Measurements from ENCODE around the gene KCNQ2. TPM values are rescaled to one million over a fixed set of nuclear protein-coding genes. Genes with fewer than 3 reads are reported as not detected.

Gene KCNQ2
- total and polyA plus RNA-seq, 2 experiments from 2014 or later: 68.5 to 92.4 TPM

DNA sequence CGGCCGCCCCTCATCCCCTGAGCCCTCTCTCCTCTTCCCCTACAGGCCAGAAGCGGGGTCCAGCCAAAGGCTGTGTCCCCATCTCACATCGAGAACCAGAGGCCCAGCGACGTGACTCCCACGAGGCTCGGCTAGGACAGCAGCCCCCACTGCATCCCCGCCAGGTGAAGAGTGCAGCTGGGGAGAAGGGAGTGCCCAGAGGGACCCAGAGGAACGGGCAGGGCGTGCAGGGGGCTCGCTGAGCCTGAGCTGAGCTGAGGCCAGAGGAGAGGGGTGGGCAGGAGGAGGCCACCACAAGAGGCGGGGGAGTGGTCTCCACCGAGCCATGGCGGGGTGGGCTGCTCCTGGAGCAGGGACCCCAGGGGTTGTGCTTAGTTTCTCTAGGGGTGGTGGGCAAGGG, 32.6 kb downstream of the KCNQ2 start (continued):
- TF ChIP-seq, protein P1, sequence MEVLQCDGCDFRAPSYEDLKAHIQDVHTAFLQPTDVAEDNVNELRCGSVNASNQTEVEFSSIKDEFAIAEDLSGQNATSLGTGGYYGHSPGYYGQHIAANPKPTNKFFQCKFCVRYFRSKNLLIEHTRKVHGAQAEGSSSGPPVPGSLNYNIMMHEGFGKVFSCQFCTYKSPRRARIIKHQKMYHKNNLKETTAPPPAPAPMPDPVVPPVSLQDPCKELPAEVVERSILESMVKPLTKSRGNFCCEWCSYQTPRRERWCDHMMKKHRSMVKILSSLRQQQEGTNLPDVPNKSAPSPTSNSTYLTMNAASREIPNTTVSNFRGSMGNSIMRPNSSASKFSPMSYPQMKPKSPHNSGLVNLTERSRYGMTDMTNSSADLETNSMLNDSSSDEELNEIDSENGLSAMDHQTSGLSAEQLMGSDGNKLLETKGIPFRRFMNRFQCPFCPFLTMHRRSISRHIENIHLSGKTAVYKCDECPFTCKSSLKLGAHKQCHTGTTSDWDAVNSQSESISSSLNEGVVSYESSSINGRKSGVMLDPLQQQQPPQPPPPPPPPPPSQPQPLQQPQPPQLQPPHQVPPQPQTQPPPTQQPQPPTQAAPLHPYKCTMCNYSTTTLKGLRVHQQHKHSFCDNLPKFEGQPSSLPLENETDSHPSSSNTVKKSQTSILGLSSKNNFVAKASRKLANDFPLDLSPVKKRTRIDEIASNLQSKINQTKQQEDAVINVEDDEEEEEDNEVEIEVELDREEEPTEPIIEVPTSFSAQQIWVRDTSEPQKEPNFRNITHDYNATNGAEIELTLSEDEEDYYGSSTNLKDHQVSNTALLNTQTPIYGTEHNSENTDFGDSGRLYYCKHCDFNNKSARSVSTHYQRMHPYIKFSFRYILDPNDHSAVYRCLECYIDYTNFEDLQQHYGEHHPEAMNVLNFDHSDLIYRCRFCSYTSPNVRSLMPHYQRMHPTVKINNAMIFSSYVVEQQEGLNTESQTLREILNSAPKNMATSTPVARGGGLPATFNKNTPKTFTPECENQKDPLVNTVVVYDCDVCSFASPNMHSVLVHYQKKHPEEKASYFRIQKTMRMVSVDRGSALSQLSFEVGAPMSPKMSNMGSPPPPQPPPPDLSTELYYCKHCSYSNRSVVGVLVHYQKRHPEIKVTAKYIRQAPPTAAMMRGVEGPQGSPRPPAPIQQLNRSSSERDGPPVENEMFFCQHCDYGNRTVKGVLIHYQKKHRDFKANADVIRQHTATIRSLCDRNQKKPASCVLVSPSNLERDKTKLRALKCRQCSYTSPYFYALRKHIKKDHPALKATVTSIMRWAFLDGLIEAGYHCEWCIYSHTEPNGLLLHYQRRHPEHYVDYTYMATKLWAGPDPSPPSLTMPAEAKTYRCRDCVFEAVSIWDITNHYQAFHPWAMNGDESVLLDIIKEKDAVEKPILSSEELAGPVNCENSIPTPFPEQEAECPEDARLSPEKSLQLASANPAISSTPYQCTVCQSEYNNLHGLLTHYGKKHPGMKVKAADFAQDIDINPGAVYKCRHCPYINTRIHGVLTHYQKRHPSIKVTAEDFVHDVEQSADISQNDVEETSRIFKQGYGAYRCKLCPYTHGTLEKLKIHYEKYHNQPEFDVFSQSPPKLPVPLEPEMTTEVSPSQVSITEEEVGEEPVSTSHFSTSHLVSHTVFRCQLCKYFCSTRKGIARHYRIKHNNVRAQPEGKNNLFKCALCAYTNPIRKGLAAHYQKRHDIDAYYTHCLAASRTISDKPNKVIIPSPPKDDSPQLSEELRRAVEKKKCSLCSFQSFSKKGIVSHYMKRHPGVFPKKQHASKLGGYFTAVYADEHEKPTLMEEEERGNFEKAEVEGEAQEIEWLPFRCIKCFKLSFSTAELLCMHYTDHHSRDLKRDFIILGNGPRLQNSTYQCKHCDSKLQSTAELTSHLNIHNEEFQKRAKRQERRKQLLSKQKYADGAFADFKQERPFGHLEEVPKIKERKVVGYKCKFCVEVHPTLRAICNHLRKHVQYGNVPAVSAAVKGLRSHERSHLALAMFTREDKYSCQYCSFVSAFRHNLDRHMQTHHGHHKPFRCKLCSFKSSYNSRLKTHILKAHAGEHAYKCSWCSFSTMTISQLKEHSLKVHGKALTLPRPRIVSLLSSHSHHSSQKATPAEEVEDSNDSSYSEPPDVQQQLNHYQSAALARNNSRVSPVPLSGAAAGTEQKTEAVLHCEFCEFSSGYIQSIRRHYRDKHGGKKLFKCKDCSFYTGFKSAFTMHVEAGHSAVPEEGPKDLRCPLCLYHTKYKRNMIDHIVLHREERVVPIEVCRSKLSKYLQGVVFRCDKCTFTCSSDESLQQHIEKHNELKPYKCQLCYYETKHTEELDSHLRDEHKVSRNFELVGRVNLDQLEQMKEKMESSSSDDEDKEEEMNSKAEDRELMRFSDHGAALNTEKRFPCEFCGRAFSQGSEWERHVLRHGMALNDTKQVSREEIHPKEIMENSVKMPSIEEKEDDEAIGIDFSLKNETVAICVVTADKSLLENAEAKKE (CRISPR knock-in tag; IDR thresholded peaks at IDR 0.05): no peak
- TF ChIP-seq EZH2 (IDR thresholded peaks at IDR 0.05; ENCODE audit: low read depth, unreplicated experiment) (no peak), NANOG (IDR thresholded peaks at IDR 0.05; ENCODE audit: borderline replicate concordance) (no peak), EZH2phosphoT487 (IDR thresholded peaks at IDR 0.05; ENCODE audit: unreplicated experiment) (no peak), ZNF331 (CRISPR knock-in tag; IDR thresholded peaks at IDR 0.05; ENCODE audit: low read depth) (no peak)

- Mint-ChIP-seq H3K4me1 (peaks cover 25% of the 10 kb centered on the region), H3K27ac (no peak overlapping the region), H3K36me3 (ENCODE audit: low read depth) (peaks cover 15% of the 10 kb centered on the region), H3K27me3 (ENCODE audit: insufficient read depth, low read depth, poor library complexity) (peaks cover 20% of the 10 kb centered on the region), H3K9me3 (peaks cover 14% of the 10 kb centered on the region; the same call in 2 of the 3 replicates), H3K4me3 (no peak overlapping the region)
- H3K27ac ChIP-seq (ENCODE audit: low read depth): no peak overlapping the region
- H3K4me2 ChIP-seq: no peak overlapping the region
- no peak overlapping the region for H3K4me3 ChIP-seq
- no peaks in the 10 kb centered on the region for H3K36me3 ChIP-seq (ENCODE audit: insufficient read depth)
- DNase-seq (ENCODE audit: low spot score) (no peak), ATAC-seq (no peak)
- peaks cover 4% of the 10 kb centered on the region for H3K4me1 ChIP-seq (ENCODE audit: insufficient read depth)
- H3K79me2 ChIP-seq (replicated peaks; ENCODE audit: insufficient read depth): no peaks in the 10 kb centered on the region
- H3F3A ChIP-seq (replicated peaks; ENCODE audit: low read depth): 0 out of 2 replicates have a peak, but pooled peaks cover 17% of the 10 kb centered on the region
- no peaks in the 10 kb centered on the region for H3K27me3 ChIP-seq (ENCODE audit: insufficient read depth)
- H4K20me1 ChIP-seq (replicated peaks; ENCODE audit: insufficient read depth): no peaks in the 10 kb centered on the region
- H2AFZ ChIP-seq: no peak overlapping the region
- no peaks in the 10 kb centered on the region for H3K9me2 ChIP-seq (ENCODE audit: insufficient read depth)
- TF ChIP-seq ZNF114 (CRISPR knock-in tag; IDR thresholded peaks at IDR 0.05): no peak
- TF ChIP-seq, protein P2, sequence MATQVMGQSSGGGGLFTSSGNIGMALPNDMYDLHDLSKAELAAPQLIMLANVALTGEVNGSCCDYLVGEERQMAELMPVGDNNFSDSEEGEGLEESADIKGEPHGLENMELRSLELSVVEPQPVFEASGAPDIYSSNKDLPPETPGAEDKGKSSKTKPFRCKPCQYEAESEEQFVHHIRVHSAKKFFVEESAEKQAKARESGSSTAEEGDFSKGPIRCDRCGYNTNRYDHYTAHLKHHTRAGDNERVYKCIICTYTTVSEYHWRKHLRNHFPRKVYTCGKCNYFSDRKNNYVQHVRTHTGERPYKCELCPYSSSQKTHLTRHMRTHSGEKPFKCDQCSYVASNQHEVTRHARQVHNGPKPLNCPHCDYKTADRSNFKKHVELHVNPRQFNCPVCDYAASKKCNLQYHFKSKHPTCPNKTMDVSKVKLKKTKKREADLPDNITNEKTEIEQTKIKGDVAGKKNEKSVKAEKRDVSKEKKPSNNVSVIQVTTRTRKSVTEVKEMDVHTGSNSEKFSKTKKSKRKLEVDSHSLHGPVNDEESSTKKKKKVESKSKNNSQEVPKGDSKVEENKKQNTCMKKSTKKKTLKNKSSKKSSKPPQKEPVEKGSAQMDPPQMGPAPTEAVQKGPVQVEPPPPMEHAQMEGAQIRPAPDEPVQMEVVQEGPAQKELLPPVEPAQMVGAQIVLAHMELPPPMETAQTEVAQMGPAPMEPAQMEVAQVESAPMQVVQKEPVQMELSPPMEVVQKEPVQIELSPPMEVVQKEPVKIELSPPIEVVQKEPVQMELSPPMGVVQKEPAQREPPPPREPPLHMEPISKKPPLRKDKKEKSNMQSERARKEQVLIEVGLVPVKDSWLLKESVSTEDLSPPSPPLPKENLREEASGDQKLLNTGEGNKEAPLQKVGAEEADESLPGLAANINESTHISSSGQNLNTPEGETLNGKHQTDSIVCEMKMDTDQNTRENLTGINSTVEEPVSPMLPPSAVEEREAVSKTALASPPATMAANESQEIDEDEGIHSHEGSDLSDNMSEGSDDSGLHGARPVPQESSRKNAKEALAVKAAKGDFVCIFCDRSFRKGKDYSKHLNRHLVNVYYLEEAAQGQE (IDR thresholded peaks at IDR 0.05; ENCODE audit: unreplicated experiment): no peak
These were observed 34.3 kb downstream of the KCNQ2 start for GRCh38 chr20:63438121-63438520.

Data from GM23338 (cell line).